ENCODE results near the gene DZIP1L. TPM values are rescaled to one million over a fixed set of nuclear protein-coding genes. Genes with fewer than 3 reads are reported as not detected.
"Not testable (repeated sequence)": the region's sequence is repeated elsewhere in the genome, so short reads cannot be mapped to it uniquely, and the experiment has no call there.

The DZIP1L gene, protein sequence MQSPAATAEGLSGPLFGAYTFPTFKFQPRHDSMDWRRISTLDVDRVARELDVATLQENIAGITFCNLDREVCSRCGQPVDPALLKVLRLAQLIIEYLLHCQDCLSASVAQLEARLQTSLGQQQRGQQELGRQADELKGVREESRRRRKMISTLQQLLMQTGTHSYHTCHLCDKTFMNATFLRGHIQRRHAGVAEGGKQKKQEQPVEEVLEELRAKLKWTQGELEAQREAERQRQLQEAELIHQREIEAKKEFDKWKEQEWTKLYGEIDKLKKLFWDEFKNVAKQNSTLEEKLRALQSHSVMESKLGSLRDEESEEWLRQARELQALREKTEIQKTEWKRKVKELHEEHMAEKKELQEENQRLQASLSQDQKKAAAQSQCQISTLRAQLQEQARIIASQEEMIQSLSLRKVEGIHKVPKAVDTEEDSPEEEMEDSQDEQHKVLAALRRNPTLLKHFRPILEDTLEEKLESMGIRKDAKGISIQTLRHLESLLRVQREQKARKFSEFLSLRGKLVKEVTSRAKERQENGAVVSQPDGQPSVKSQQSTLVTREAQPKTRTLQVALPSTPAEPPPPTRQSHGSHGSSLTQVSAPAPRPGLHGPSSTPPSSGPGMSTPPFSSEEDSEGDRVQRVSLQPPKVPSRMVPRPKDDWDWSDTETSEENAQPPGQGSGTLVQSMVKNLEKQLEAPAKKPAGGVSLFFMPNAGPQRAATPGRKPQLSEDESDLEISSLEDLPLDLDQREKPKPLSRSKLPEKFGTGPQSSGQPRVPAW
- 37.5 TPM for total RNA-seq

DNA sequence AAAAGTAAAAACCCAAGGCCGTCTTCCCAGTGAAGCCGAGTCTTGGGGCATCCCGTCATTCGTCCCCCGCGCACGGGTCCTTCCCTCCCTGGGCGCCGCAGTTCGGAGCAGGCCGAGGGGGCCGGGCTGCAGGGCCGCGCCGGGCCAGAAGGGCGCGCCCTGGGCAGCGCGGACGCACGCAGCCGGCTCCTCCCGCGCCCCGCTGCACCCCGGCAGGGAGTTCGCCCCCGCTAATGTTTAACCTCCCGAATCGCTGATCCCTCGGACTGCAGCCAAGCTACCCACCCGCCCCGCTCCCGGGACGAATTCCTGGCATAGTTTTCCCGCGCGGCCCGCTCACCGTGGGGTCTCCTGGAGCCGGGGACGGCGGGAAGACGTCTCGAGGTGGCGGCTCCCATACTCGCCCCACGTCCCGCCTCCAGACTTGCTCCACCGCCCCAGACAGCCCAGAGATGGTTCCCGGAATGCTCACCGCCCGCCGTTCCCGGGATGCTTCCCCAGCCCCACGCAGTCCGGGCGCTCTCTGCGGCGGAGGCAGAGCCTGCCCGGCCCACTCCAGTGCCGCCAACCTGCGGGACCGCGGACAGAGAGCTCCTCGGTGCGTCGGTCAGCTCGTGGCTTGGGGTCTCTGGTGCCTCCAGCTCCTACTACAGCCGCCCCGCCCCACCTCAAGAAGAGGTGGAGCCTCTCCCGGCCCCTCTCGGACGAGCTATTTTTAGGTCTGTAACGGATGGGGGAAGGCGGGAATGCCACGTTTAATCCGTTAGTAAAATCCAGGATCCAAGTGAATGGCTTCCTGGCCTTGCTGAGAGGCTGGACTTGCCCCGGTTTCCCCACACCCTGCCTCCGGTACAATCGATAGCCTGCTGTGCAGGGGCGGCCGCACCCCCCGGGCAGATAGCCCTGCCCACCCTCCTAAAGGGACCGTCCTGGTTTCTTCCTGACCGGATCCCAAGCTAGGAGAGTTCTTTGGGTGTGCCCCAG lies at the start of gene DZIP1L:
Gene DZIP1L (minus strand): TSS at position 621 of the 984 bp plus-strand sequence. CDS start 11,637 bp downstream, outside the sequence.
- peak; percentile 77 for DNase-seq (ENCODE audit: low spot score)
- peak; percentile 94 for ATAC-seq
- intact Hi-C loops (cut with DNase I): loop anchor here (2.0 to 5.0 kb wide), 2 partner anchors 48 to 70 kb away; no protein-coding TSS in a partner anchor

DNA sequence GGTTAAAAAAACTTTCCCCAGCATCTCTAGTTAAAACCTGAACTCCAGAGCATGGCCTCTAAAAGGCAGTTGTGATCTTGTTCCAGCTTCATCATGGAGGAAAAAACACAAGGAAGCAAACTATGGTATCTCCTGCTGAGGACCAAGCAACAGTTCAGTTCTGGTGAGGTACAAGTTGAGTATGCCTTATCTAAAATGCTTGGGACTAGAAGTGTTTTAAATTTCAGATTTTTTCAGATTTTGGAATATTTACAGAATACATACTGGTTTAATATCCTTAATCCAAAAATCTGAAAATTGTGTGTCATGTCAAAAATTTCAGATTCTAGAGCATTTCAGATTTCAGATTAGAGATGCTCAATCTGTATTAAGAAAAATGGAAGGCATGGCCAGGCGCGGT lies 49.7 kb upstream of the DZIP1L start:
- no peak for DNase-seq (ENCODE audit: low spot score)
- ATAC-seq: no peak
- intact Hi-C loops (cut with DNase I): no loop called here

DNA sequence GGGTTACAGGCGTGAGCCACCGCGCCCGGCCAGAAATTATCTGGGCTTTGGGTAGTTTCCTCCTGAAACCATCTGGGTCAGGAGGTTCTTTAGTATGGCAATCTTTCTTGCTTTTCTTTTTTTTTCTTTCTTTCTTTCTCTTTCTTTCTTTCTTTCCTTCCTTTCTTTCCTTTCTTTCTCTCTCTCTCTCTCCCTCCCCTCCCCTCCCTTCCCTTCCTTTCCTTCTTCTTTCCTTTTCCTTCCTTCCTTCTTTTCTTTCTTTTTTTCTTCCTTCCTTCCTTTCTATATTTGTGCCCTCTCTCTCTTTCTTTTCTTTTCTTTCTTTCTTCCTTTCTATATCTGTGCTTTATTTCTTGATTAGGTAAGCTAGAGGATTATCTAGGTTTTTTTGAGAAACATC lies 42.3 kb upstream of the DZIP1L start:
- no peak for ATAC-seq
- no peak for DNase-seq (ENCODE audit: low spot score)
- intact Hi-C loops (cut with DNase I): no loop called here

DNA sequence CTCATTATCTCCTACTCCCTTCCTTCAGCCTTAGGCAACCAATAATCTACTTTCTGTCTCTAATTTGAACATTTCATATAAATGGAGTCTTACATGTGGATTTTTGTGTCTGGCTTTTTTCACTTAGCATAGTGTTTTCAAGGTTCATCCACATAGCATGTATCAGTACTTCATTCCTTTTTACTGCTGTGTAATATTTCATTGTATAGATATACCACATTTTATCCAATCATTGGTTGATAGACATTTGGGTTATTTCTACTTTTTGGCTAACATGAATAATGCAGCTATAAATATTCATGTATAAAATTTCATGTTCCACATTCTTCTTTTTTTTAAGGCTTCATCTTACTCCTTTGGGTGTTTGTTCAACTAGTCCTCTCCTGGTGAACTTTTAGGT lies 39.1 kb upstream of the DZIP1L start:
- intact Hi-C loops (cut with DNase I): no loop called here
- ATAC-seq: no peak
- no peak for DNase-seq (ENCODE audit: low spot score)

DNA sequence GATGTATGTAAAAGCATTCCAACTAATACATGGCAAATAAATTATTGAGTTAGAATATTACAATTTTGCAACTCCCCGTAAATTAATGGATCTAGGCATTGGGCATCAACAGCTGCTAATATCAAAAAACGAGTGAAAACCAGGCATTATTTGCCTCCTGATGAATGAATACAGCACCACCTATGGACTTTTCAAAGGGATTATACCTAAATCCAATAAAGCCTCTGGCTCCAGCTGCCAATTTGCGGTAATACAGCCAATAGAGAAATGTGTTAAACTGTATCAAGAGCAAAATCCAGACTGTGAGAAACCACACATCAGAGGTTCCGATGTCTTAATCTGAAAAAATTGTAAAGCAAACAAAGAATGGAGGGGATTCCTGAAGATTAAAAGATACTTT lies 33.1 kb upstream of the DZIP1L start:
- intact Hi-C loops (cut with DNase I): no loop called here
- no peak for ATAC-seq
- no peak for DNase-seq (ENCODE audit: low spot score)

DNA sequence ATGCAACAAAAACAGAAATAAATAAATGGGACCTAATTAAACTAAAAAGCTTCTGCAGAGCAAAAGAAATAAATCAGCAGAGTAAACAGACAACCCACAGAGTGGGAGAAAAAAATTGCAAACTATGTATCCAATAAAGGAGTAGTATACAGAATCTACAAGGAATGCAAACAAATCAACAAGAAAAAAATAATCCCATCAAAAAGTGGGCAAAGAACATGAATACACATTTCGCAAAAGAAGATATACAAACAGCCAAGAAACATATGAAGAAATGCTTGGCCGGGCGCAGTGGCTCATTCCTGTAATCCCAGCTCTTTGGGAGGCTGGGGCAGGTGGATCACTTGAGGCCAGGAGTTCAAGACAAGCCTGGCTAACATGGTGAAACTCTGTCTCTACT lies 26.8 kb upstream of the DZIP1L start:
- ATAC-seq; DNase-seq (ENCODE audit: low spot score); intact Hi-C loops (cut with DNase I): not testable (repeated sequence)

DNA sequence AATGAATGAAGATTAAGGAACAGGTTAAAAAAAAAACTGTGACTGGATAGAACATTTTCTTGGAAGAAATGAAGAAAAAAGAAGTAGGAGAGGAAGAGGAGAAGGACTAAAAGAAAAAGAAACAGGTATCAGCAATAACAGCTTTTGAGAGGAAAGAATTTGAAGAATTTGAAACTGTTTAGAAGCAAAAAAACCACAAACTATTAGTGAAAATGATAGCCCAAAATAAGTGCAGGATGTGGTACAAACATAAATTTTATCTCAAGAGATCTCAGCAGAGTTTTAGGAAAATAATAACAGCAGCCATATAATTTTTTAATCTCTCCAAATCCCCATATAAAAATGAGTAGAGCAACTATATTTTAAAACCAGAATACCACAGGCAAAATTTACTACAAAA lies 25.5 kb upstream of the DZIP1L start:
- intact Hi-C loops (cut with DNase I): no loop called here
- ATAC-seq: no peak

DNA sequence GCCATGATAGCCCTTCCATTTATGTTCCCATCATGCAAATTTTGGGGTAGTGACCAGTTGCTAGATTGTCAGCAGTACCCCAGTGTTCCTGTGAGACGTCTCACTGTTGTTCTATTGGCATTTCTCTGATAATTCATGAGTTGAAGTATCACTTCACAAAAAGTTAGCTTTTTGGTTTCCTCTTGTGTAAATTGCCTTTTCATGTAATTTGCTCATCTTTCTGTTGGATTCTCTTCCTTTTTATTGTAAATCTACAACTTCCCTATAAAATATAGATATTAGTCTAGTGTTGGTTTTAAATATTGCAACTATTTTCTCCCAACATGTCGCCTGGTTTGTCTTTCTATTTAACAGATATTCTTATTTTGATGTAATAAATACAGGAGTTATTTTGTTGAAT lies 24.3 kb upstream of the DZIP1L start:
- intact Hi-C loops (cut with DNase I): no loop called here
- no peak for ATAC-seq
- no peak for DNase-seq (ENCODE audit: low spot score)

More for the DNA sequence above, 25.5 kb upstream of the DZIP1L start:
- DNase-seq (ENCODE audit: low spot score): no peak

DNA sequence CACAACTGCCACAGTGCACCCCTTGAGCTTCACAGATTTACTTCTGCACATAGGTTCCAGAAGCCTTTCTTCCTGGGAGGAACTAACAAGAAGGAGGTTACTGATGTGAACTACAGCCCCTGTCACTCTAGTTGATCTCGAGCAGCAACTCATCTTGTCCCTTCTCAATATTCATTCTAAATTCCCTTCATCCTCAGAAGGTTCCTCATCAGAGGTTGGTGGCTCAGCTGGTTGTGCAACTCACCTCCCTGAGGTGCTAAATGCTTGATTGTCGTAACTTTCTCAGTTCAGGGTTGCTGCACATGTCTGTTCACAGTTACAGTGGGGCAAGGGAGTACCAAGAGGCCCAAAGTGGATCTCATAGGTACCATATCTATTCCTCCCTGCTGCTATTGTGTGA lies 22.5 kb upstream of the DZIP1L start:
- ATAC-seq: no peak
- DNase-seq (ENCODE audit: low spot score): no peak
- intact Hi-C loops (cut with DNase I): no loop called here

DNA sequence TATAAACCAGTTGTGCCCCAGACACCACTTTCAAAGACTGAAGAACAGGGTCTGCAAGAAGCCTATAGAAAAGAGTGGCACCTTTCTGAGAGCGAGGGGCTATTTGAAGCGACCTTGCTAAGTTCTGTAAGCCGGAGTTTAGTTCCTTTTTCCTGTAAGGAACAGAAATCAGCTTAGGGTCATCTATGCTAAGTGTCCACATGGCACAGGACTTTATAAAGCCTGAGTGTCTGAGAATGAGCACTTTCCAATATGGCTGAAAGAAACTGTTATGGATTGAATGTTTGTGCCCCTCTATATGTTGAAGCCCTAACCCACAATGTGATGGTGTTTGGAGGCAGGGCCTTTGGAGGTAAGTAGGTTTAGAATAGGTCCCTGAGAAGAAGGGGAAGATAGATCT lies 20.8 kb upstream of the DZIP1L start:
- ATAC-seq (peak; percentile 59), DNase-seq (ENCODE audit: low spot score) (no peak)
- intact Hi-C loops (cut with DNase I): no loop called here

DNA sequence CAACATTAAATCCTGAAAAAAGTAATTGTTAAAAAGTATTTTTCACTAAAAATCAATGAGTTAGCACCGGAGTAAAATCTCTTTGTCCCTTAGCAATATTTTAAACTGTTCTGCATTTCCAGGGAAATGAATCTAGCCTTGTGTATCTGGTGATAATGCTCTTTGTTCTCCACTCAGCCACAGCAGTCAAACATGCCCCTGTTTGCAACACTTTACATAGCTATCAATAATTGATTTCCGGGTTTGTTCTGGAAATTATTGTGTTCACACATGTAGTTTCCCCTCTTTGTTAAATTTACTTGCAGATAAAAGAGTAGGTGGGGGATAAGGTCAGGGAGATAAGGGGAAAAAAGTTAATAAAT lies 20.4 kb upstream of the DZIP1L start:
- DNase-seq (ENCODE audit: low spot score) (no peak), ATAC-seq (no peak)
- intact Hi-C loops (cut with DNase I): no loop called here

DNA sequence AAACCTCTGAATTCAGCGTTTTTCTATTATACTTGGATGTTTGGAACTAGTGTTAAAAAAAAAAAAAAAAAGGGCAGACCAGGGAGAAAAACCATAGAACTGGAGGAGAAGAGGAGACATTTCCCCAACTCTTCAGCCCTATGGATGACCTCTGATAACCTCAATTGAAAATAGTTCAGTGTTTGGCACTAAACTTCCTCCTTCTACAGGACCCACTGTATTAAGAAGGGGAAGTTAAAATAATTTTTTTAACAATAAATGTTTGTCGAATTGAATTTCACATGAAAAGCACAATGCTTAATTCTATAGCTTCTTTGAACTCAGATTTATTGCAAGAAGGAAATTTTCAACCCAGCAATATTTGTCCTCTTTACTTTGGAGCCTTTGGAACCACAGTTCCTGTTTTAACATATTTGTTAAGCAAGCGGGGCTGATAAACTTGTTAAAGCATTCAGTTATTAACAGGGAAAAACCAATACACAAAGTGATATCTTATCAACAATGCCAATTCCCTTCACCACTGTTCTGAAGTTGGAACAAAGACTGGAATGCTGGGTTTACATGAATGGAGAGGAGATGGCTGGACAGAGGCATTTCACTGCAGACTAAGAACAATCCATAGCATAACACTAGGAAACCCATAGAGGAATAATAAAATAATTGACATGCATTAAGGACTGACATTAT lies 19.9 kb upstream of the DZIP1L start:
- intact Hi-C loops (cut with DNase I): no loop called here
- no peak for DNase-seq (ENCODE audit: low spot score)
- ATAC-seq: peak; percentile 60

DNA sequence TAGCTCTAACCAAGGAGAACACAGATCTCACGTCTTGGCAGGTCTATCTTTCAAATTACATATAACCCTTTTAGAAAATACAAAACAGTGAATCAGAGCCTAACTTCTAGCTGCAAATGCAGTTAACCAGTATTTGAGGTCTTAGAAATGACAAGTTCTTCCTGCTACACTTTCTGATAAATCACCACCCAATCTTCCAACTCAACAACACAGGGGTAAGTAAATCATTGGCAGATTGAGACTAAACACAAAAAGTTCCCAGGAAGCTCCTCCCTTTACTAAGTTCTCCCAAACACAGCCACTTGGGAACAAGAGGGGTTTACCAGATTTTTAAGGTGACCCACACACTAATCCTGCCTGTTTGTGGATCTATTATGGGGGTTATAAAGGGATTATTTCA lies 16.8 kb upstream of the DZIP1L start, which contains the start of gene A4GNT:
Gene A4GNT (minus strand): TSS at position 152 of the 400 bp plus-strand sequence. CDS start 1,134 bp downstream, outside the sequence.
- intact Hi-C loops (cut with DNase I): no loop called here
- no peak for ATAC-seq
- no peak for DNase-seq (ENCODE audit: low spot score)

DNA sequence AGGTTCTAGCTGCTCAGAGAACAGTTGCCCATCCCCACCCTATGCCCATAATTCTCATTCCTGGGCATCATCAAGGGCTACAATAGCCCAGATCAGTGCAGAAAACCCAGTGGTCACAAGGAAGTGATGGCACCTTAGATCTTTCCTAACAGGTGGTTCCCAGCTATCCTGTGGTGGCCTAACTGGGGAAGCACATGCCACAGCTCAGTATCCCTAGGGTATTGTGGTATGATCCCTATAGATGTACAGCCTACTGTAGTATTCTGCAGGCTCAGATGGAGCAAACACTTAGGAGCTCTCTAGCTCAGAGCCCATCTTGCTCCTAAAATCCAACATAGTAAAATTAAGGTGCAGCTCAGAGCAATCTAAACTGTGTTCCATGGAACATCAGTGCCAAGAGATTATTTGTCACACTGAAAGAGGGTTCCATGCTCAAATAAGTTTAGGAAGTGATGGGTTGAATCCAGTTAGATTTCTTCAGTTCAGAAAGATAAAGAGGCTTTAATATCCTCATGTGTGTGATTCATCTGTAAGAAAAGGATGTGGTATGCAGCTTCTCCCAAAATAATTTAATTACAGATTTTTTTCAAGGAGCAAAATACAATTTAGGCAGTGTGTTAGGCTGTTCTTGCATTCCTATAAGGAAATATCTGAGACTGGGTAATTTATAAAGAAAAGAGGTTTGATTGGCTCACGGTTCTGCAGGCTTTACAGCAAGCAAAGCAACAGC lies 12.4 kb upstream of the DZIP1L start:
- ATAC-seq: no peak
- no peak for DNase-seq (ENCODE audit: low spot score)
- intact Hi-C loops (cut with DNase I): no loop called here

DNA sequence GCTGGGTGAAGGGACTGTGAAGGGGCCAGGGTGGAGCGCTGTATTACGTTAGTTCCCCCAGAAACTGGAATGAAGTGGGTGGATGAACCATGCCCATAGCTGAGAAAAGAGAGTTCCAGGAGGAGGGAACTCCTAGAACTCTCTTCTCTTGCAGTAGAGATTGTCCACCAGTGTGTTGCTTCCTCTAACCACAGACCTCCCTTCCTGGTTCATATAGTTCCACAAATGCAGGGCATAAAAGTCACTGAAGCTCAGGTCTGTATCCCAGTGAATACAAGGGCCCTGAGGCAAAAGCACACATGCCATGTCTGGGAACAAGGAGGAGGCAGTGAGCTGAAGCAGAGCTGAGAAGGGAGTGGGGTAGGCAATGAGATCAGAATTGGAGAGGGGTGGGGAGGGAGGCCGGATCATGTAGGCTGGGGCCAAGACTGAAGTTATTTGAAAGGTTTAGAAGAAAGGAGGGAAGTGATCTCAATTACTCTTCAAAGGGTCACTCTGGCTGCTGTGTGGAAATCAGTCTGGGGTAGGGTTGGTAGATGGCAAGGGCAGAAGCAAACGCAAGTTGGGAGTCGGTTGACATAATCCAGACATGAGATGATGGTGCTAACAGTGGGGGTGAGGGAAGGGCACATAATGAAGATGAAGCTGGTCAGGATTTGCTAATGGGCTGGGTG lies 10.3 kb upstream of the DZIP1L start:
- no peak for DNase-seq (ENCODE audit: low spot score)
- peak; percentile 80 for ATAC-seq
- intact Hi-C loops (cut with DNase I): no loop called here

DNA sequence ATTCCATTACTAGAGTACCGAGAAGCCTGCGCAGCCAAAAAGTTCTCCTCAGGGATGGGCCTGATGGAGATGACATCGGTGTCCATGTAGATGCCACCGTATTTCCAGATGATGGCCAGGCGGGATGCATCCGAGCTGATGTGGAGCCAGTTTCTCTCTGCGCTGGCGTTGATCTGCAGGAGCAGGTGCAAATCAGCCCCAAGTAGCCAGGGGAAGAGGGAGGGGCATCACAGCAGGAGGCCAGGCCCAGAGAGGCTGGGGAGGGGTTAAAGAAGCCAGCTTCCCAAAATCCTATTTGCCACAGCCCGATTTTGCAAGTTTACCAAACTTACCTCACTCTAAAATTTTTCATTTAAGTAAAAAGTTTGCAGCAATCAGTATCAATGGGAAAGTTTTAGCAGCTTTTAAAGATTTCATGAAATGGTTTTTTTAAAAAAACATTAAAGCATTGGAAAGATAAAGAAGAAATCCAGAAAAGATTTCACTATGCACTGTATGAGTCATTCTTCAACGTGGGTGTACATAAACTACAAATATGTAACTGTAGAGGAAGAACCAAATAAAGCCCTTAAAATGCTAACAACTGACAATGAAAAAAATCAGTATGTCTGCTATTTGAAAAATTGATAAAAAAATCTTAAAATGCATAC lies 9.4 kb upstream of the DZIP1L start:
- DNase-seq (ENCODE audit: low spot score): no peak
- no peak for ATAC-seq
- intact Hi-C loops (cut with DNase I): no loop called here

DNA sequence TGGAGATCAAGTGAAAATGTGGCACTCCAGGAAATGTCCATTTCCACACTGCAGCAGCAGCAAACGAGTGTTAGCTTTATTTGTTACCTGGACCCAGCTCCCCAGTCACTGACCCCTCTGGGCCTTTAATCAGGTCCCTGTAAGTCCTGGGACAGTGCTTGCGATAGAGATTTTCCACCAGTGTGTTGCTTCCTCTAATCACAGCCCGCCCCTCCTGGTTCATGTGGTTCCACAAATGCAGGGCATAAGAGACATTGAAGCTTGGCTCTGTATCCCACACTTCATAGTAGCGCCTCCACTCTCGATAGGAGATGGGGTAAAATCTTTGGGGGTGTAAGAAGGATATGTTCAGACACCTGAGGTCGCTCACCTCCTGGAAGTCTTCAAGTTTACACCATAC lies 8.8 kb upstream of the DZIP1L start:
- intact Hi-C loops (cut with DNase I): no loop called here
- ATAC-seq: no peak

More for the DNA sequence above, 8.8 kb upstream of the DZIP1L start:
- DNase-seq (ENCODE audit: low spot score): no peak

Measured in sciatic nerve (tissue), 2 donors.